ENCODE data around the gene SYCN. TPM values are rescaled to one million over a fixed set of nuclear protein-coding genes. Genes with fewer than 3 reads are reported as not detected.
"Not testable (repeated sequence)": the region's sequence is repeated elsewhere in the genome, so short reads cannot be mapped to it uniquely, and the experiment has no call there.

SYCN gene
- total RNA-seq, 1 donor from 2014 or later = not detected

- H3K4me3 ChIP-seq (ENCODE audit: low read depth, low read length) = no peak overlapping the region
- no peak for DNase-seq (ENCODE audit: low read depth)
- no peak for TF ChIP-seq CTCF (conservative IDR thresholded peaks at IDR 0.05; ENCODE audit: low read depth, low read length)
Observed at GRCh38 chr19:39218230-39219007, 14.4 kb upstream of the SYCN start.

DNA sequence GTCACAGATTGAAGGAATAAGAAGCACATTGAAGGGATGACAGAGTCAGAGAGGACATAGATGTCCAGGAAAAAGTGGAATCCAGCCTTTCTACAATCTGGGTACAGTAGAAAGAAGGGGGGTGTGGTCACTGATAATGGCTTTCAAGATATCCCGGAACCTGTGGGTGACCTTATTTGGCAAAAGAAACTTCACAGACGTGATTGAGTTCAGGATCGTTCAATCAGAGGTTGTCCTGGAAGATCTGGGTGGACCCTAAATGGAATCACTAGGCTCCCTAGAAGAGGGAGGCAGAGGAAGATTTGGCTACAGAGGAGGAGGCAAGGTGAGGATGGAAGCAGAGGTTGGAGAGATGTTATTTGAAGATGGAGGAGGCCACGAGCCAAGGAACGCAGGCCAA is 13.0 kb upstream of the SYCN start:
- H3K4me3 ChIP-seq (ENCODE audit: low read depth, low read length) = no peak overlapping the region
- no peak for DNase-seq (ENCODE audit: low read depth)
- TF ChIP-seq CTCF (conservative IDR thresholded peaks at IDR 0.05; ENCODE audit: low read depth, low read length) = no peak

DNA sequence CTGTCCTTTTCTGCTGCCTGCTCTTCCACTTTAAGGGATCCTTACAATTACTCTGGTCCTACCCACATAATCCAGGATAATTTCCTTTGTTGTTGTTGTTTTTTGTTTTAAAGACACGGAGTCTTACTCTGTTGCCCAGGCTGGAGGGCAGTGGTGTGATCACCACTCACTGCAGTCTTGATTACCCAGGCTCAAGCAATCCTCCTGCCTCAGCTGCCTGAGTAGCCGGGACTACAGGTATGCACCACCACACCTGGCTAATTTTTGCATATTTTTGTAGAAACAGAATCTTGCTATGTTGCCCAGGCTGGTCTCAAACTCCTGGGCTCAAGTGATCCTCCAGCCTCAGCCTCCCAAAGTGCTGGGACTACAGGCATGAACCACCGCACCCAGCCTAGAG is 11.3 kb upstream of the SYCN start:
- not testable (repeated sequence) for H3K4me3 ChIP-seq (ENCODE audit: low read depth, low read length); DNase-seq (ENCODE audit: low read depth)

- TF ChIP-seq CTCF (conservative IDR thresholded peaks at IDR 0.05; ENCODE audit: low read depth, low read length) = peak; percentile 60
- H3K4me3 ChIP-seq (ENCODE audit: low read depth, low read length) = no peak overlapping the region
- no peak for DNase-seq (ENCODE audit: low read depth)
Observed at GRCh38 chr19:39212375-39212742, 8.3 kb upstream of the SYCN start.

DNA sequence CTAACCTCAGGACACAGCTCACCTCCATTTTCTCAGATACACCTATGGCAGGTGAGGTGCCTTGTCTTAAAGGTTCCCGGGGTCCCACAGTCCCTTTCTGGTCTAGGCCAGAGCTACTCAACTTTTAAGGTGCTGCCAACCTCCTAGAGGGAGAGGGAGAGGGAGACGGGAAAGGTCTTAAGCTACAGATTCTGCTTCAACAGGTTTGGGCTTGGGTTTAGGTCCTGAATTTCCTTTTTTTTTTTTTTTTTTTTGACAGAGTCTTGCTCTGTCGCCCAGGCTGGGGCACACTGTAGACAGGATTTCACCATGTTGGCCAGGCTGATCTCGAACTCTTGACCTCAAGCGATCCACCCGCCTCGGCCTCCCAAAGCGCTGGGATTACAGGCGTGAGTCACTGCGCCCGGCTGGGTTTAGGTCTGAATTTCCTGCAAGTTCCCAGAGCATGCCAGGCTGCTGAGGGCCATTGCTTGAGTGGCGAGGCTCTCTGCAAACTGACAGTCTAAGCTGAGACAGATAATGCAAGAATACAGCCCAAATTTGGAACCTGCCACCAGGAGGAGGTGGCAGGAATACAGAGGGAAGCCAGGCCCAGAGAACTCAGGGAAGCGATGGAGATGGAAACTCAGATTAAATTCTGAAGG is 7.8 kb upstream of the SYCN start:
- no peak overlapping the region for H3K4me3 ChIP-seq (ENCODE audit: low read depth, low read length)
- no peak for DNase-seq (ENCODE audit: low read depth)
- no peak for TF ChIP-seq CTCF (conservative IDR thresholded peaks at IDR 0.05; ENCODE audit: low read depth, low read length)

- TF ChIP-seq CTCF (conservative IDR thresholded peaks at IDR 0.05; ENCODE audit: low read depth, low read length) = no peak
- H3K4me3 ChIP-seq (ENCODE audit: low read depth, low read length) = no peak overlapping the region
- no peak for DNase-seq (ENCODE audit: low read depth)
Observed at GRCh38 chr19:39209196-39209595, 5.1 kb upstream of the SYCN start.

GRCh38 chr19:39208175-39208795 is 4.2 kb upstream of the SYCN start:
- no peak for DNase-seq (ENCODE audit: low read depth)
- no peak for TF ChIP-seq CTCF (conservative IDR thresholded peaks at IDR 0.05; ENCODE audit: low read depth, low read length)
- no peak overlapping the region for H3K4me3 ChIP-seq (ENCODE audit: low read depth, low read length)
